Endothelial cell of umbilical vein (primary cell): ENCODE measurements around the gene METTL16. TPM values are rescaled to one million over a fixed set of nuclear protein-coding genes. Genes with fewer than 3 reads are reported as not detected.

ENCODE experiments used
- BruUV-seq: library from RNA; stranded (reverse); fragments of 400-500 nt; replicated peaks from 2 replicates; lab custom pipeline; 2021; lab: Mats Ljungman, UMichigan
- CTCF ChIA-PET: fragments of 300-600, 350-600 bp; sonication (Branson Sonifier 250); formaldehyde crosslinking; loops from one replicate; lab custom pipeline; 2021; ENCODE audit warnings: antibody characterized with exemption, inconsistent platforms; lab: Charles Lee
- POLR2A ChIA-PET: fragments of 300-600, 350-600 bp; sonication (Branson Sonifier 250); formaldehyde crosslinking; loops from one replicate; lab custom pipeline; 2021; ENCODE audit warnings: antibody characterized with exemption, inconsistent platforms; lab: Charles Lee
- DNase-seq: peaks from one replicate; pipeline ENCODE4 v3.0.0-alpha.2; 2011; ENCODE audit warnings: low read depth, low spot score
- FAIRE-seq: peaks from 2 replicates; lab custom pipeline; 2011; peaks lifted over from hg19 to GRCh38; lab: Jason Lieb, UNC
- H2AFZ ChIP-seq: 2 replicates; pipeline ENCODE4 v1.6.0; 2012; ENCODE audit warnings: low read depth, low read length, control low read depth, inconsistent platforms
- H3K27ac ChIP-seq: 2 replicates; pipeline ENCODE4 v1.5.1; 2011; ENCODE audit warnings: low read depth, mild to moderate bottlenecking, control low read depth, low read length, moderate library complexity; ENCODE audit not compliant: insufficient read depth
- H3K27me3 ChIP-seq, 2 experiments: 2 replicates each; pipeline versions ENCODE4 v1.6.0 to v1.6.1; 2011; ENCODE audit warnings: low read length in 2 of 2, mixed read lengths in 1 of 2; ENCODE audit not compliant: control insufficient read depth in 2 of 2, insufficient read depth in 2 of 2
- H3K36me3 ChIP-seq, 2 experiments: 2 replicates in 1 of 2; 3 replicates in 1 of 2; pipeline ENCODE4 v1.5.1; 2011; ENCODE audit warnings: low read length in 2 of 2, mild to moderate bottlenecking in 1 of 2, moderate library complexity in 1 of 2; ENCODE audit not compliant: control insufficient read depth in 2 of 2, insufficient read depth in 2 of 2; ENCODE audit errors: extremely low read depth in 1 of 2
- H3K4me1 ChIP-seq: 3 replicates; pipeline ENCODE4 v1.5.1; 2011; ENCODE audit warnings: mild to moderate bottlenecking, low read length; ENCODE audit not compliant: control insufficient read depth, insufficient read depth; ENCODE audit errors: extremely low read depth
- H3K4me2 ChIP-seq: 2 replicates; pipeline ENCODE4 v1.6.1; 2011; ENCODE audit warnings: low read length, control low read depth, mixed read lengths; ENCODE audit not compliant: insufficient read depth
- H3K4me3 ChIP-seq, 3 experiments: fragments of 200-600 bp in 1 of 3; sonication (generic), shearing (Covaris generic) in 1 of 3; replicated peaks in 1 of 3; 2 replicates each; pipeline ENCODE4 v1.5.1; 2011 to 2016; ENCODE audit warnings: control low read depth in 3 of 3, low read length in 3 of 3, mild to moderate bottlenecking in 2 of 3, inconsistent platforms in 1 of 3, low read depth in 1 of 3, moderate library complexity in 1 of 3; ENCODE audit not compliant: insufficient read depth in 1 of 3
- H3K79me2 ChIP-seq: 2 replicates; pipeline ENCODE4 v1.6.0; 2012; ENCODE audit warnings: low read length, inconsistent platforms; ENCODE audit not compliant: control insufficient read depth, insufficient read depth
- H3K9ac ChIP-seq: replicated peaks from 2 replicates; pipeline ENCODE3; 2011; ENCODE audit warnings: low read length, control low read depth; ENCODE audit not compliant: insufficient read depth; ENCODE audit errors: extremely low read depth
- H3K9me1 ChIP-seq: replicated peaks from 3 replicates; pipeline ENCODE4 v1.6.0; 2011; ENCODE audit warnings: mild to moderate bottlenecking, low read length; ENCODE audit not compliant: control insufficient read depth, insufficient read depth; ENCODE audit errors: extremely low read depth
- H3K9me3 ChIP-seq: replicated peaks from 2 replicates; pipeline ENCODE4 v1.5.1; 2012; ENCODE audit warnings: low read length, inconsistent platforms; ENCODE audit not compliant: control insufficient read depth, insufficient read depth
- H4K20me1 ChIP-seq: replicated peaks from 2 replicates; pipeline ENCODE3; 2011; ENCODE audit warnings: mild to moderate bottlenecking, low read length; ENCODE audit not compliant: control insufficient read depth, insufficient read depth; ENCODE audit errors: extremely low read depth
- EZH2 ChIP-seq: IDR thresholded peaks from 2 replicates; pipeline ENCODE4 v1.6.1; 2012; ENCODE audit warnings: borderline replicate concordance, low read depth, mild to moderate bottlenecking, moderate library complexity, low read length, inconsistent platforms; ENCODE audit not compliant: severe bottlenecking
- FOS ChIP-seq: IDR thresholded peaks from 2 replicates; pipeline ENCODE4 v1.6.1; 2011; ENCODE audit warnings: mild to moderate bottlenecking, low read length, moderate library complexity, borderline replicate concordance; ENCODE audit not compliant: insufficient read depth
- GATA2 ChIP-seq: IDR thresholded peaks from 2 replicates; pipeline ENCODE4 v1.7.0; 2011; ENCODE audit warnings: low read depth, mild to moderate bottlenecking, moderate library complexity, mixed read lengths, low read length; ENCODE audit not compliant: insufficient read length, insufficient read depth
- JUN ChIP-seq: IDR thresholded peaks from 2 replicates; pipeline ENCODE4 v1.6.1; 2011; ENCODE audit warnings: borderline replicate concordance, low read depth; ENCODE audit not compliant: insufficient read length, insufficient read depth
- POLR2A ChIP-seq: IDR thresholded peaks from 2 replicates; pipeline ENCODE4 v1.6.1; 2012; ENCODE audit warnings: low read depth, mild to moderate bottlenecking, control low read depth, low read length
- POLR2AphosphoS5 ChIP-seq: IDR thresholded peaks from 2 replicates; pipeline ENCODE4 v1.6.1; 2012; ENCODE audit warnings: low read depth, mild to moderate bottlenecking, control low read depth, low read length, moderate library complexity; ENCODE audit not compliant: insufficient read depth
- dilution Hi-C: fragments of 300-500 bp; cut with MboI; formaldehyde crosslinking; loops from one replicate; pipeline ENCODE4 v1.15.0; 2019; ENCODE audit warnings: low sequenced_read_pairs; ENCODE audit not compliant: extremely low pct_ligation_motif_present
- intact Hi-C: fragments of 100-400 bp; cut with micrococcal nuclease; formaldehyde crosslinking; loops from one replicate; pipeline ENCODE4 v1.10.0; 2022
- polyA plus RNA-seq, 4 experiments: library from polyadenylated mRNA; depleted of rRNA in 3 of 4; stranded (reverse) in 3 of 4; unstranded in 1 of 4; fragments of >200 nt; gene quantifications; 2 replicates each; pipeline versions ENCODE4 v1.2.1 to v1.2.3, GENCODE V29; 2011 to 2012; ENCODE audit warnings: missing spikeins in 1 of 4
- total RNA-seq: library from RNA; stranded (reverse); gene quantifications from 2 replicates; pipeline ENCODE4 v1.2.3, GENCODE V29; 2021
- TF ChIP-seq, protein P1 (sequence below), 2 donors: IDR thresholded peaks; 1 replicate in 1 of 2; 2 replicates in 1 of 2; pipeline ENCODE4 v1.5.1; 2011; ENCODE audit warnings: low read length in 2 of 2, mild to moderate bottlenecking in 2 of 2, moderate library complexity in 2 of 2, control low read depth in 1 of 2, inconsistent platforms in 1 of 2, low read depth in 1 of 2; ENCODE audit not compliant: insufficient read depth in 1 of 2; ENCODE audit errors: extremely low read depth in 1 of 2
- TF ChIP-seq, protein P2 (sequence below): IDR thresholded peaks from 2 replicates; pipeline ENCODE4 v1.6.1; 2011; ENCODE audit not compliant: insufficient read depth, insufficient read length

Gene METTL16
- total and polyA plus RNA-seq, 2 donors (not counting 3 experiments of a cell fraction or from before 2014, with no cell fraction given) = 11.0 to 24.7 TPM

DNA sequence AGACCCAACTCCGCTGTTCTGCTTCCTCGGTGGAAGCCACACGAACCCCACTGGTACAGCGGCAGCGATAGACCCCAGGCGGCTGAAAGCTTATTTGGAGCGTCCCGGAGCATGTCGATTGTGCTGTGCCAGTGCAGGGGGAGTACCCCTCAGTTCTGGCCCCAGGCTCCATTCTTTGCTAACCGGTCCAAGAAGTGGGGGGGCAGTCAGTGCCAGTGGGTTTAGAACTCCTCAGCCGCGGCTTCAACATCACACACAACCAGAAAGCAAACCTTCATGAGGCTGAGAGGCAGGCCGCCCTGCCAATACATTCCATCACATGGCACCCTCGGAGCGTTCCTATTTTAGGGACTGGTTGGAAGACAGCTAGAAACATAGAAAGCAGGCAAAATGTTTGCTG, 109.1 kb downstream of the METTL16 start:
- Histone ChIP-seq H3K9me3 (no peaks in the 10 kb centered on the region), H3K79me2 (peaks cover 10% of the 10 kb centered on the region), H3K27ac (peak overlapping the region; percentile 39), H3K9me1 (no peaks in the 10 kb centered on the region), H3K4me2 (peak overlapping the region; percentile 68), H3K36me3 (no peaks in the 10 kb centered on the region), H3K27me3 (no peaks in the 10 kb centered on the region), H3K4me3 (peak overlapping the region in 2 of 3 experiments; percentile 50 to 69), H3K9ac (peak overlapping the region; percentile 49), H4K20me1 (no peaks in the 10 kb centered on the region), H3K4me1 (peaks cover 43% of the 10 kb centered on the region), H2AFZ (peak overlapping the region; percentile 35)
- ChIA-PET POLR2A (no interaction called here), CTCF (interaction anchor here (0.9 to 4.1 kb wide), 4 partner anchors 10 to 21 kb away, joined by 3 to 47 read pairs (median 36); no protein-coding TSS in a partner anchor)
- intact Hi-C loops (loop anchor here (5.0 kb wide), 1 partner anchor 65 kb away; the partner anchor contains the start of genes SGSM2 and TSR1), dilution Hi-C loops (no loop called here)
- no TSS peak for BruUV-seq
- TF ChIP-seq POLR2A = no peak
- TF ChIP-seq, protein P1, sequence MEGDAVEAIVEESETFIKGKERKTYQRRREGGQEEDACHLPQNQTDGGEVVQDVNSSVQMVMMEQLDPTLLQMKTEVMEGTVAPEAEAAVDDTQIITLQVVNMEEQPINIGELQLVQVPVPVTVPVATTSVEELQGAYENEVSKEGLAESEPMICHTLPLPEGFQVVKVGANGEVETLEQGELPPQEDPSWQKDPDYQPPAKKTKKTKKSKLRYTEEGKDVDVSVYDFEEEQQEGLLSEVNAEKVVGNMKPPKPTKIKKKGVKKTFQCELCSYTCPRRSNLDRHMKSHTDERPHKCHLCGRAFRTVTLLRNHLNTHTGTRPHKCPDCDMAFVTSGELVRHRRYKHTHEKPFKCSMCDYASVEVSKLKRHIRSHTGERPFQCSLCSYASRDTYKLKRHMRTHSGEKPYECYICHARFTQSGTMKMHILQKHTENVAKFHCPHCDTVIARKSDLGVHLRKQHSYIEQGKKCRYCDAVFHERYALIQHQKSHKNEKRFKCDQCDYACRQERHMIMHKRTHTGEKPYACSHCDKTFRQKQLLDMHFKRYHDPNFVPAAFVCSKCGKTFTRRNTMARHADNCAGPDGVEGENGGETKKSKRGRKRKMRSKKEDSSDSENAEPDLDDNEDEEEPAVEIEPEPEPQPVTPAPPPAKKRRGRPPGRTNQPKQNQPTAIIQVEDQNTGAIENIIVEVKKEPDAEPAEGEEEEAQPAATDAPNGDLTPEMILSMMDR (IDR thresholded peaks at IDR 0.05; ENCODE audit: extremely low read depth in 1 of 2, insufficient read depth in 1 of 2, low read depth in 1 of 2, low read length in 2 of 2) = no peak
- no peak for TF ChIP-seq JUN
- TF ChIP-seq FOS = no peak
- no peak for TF ChIP-seq EZH2
- TF ChIP-seq POLR2AphosphoS5 = no peak
- TF ChIP-seq GATA2 = no peak
- TF ChIP-seq, protein P2, sequence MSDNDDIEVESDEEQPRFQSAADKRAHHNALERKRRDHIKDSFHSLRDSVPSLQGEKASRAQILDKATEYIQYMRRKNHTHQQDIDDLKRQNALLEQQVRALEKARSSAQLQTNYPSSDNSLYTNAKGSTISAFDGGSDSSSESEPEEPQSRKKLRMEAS = no peak
- FAIRE-seq = no peak
- DNase-seq = no peak
